Measurements from ENCODE around the gene CCDC24.

- TF ChIP-seq CTCF (IDR thresholded peaks at IDR 0.05) (no peak), POLR2A (IDR thresholded peaks at IDR 0.05) (no peak)
These were observed 22.6 kb downstream of the CCDC24 start for GRCh38 chr1:44013949-44014348.

All from Peyer's patch (tissue), 4 donors.